Measurements from ENCODE around the gene GLDC.
A peak's percentile ranks its signal among the peaks of the same experiment; 100 is the strongest.
"Not testable (repeated sequence)": the region's sequence is repeated elsewhere in the genome, so short reads cannot be mapped to it uniquely, and the experiment has no call there.

GLDC gene

GRCh38 chr9:6566409-6567139 lies 79.0 kb downstream of the GLDC start:
- no peak for DNase-seq (ENCODE audit: low spot score)

- DNase-seq (ENCODE audit: low spot score), result no peak
Observed at GRCh38 chr9:6565312-6565711, 80.2 kb downstream of the GLDC start.

- DNase-seq (ENCODE audit: low spot score), result no peak
Observed at GRCh38 chr9:6564868-6565267, 80.7 kb downstream of the GLDC start.

- no peak for DNase-seq (ENCODE audit: low spot score)
Observed at GRCh38 chr9:6564360-6564759, 81.2 kb downstream of the GLDC start.

- no peak for DNase-seq (ENCODE audit: low spot score)
Observed at GRCh38 chr9:6562871-6563430, 82.6 kb downstream of the GLDC start.

GRCh38 chr9:6562201-6562600 lies 83.3 kb downstream of the GLDC start:
- no peak for DNase-seq (ENCODE audit: low spot score)

GRCh38 chr9:6557883-6558616 lies 87.5 kb downstream of the GLDC start:
- no peak for DNase-seq (ENCODE audit: low spot score)

GRCh38 chr9:6553866-6554265 lies 91.7 kb downstream of the GLDC start:
- DNase-seq (ENCODE audit: low spot score), result no peak

- no peak for DNase-seq (ENCODE audit: low spot score)
Observed at GRCh38 chr9:6552498-6553121, 92.9 kb downstream of the GLDC start.

- DNase-seq (ENCODE audit: low spot score), result no peak
Observed at GRCh38 chr9:6552033-6552432, 93.5 kb downstream of the GLDC start.

GRCh38 chr9:6551136-6551535 lies 94.4 kb downstream of the GLDC start:
- DNase-seq (ENCODE audit: low spot score), result no peak

- no peak for DNase-seq (ENCODE audit: low spot score)
Observed at GRCh38 chr9:6549106-6549800, 96.3 kb downstream of the GLDC start.

GRCh38 chr9:6545017-6545691 lies 100.4 kb downstream of the GLDC start:
- no peak for DNase-seq (ENCODE audit: low spot score)

GRCh38 chr9:6543204-6543603 lies 102.3 kb downstream of the GLDC start:
- DNase-seq (ENCODE audit: low spot score), result no peak

GRCh38 chr9:6542617-6543016 lies 102.9 kb downstream of the GLDC start:
- not testable (repeated sequence) for DNase-seq (ENCODE audit: low spot score)

- no peak for DNase-seq (ENCODE audit: low spot score)
Observed at GRCh38 chr9:6538666-6539071, 106.9 kb downstream of the GLDC start.

- DNase-seq (ENCODE audit: low spot score), result no peak
Observed at GRCh38 chr9:6535594-6535993, 109.9 kb downstream of the GLDC start.

GRCh38 chr9:6525326-6526045 lies 120.0 kb downstream of the GLDC start:
- DNase-seq (ENCODE audit: low spot score), result no peak

GRCh38 chr9:6522263-6522662 lies 123.3 kb downstream of the GLDC start:
- DNase-seq (ENCODE audit: low spot score), result no peak

- no peak for DNase-seq (ENCODE audit: low spot score)
Observed at GRCh38 chr9:6512085-6512657, 133.4 kb downstream of the GLDC start.

- peak; percentile 22 for DNase-seq (ENCODE audit: low spot score)
Observed at GRCh38 chr9:6506571-6506970, 139.0 kb downstream of the GLDC start.
